T1000 (cell line): Measurements from ENCODE around the gene KCNK16.

Source experiments
- DNase-seq: peaks from one replicate; lab custom pipeline; 2025; ENCODE audit warnings: mixed read lengths; lab: John Stamatoyannopoulos, UW

Gene KCNK16

DNA sequence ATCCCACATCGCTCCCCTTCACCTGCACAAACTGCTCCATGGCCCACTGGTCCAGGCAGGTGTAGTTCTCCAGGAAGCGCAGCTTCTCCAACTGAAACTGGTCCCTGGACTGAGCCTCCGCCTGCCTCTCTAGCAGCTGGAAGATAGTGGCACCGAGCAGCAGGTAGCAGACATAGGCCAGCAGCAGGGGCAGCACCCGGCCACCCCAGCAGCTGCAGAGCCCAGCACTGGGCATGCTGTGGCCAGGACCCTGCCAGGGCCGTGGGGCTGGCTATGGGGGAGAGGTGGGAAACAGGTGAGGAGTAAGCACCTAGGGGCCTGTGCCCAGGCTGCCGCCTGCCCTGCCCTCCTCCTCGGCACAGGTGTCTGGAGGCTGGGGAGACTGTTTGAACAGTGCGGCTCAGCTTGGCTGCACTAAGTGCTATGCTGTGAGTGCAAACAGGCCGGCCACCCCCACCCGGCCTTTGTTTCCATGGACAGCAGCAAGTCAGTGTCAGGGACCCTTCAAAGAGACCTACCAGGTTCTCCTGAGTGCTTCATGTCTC, at the start of gene KCNK16:
TSS of gene KCNK16 (minus strand) at position 397 of the 545 bp plus-strand sequence. CDS start at position 235, 162 bp downstream.
- no peak for DNase-seq

DNA sequence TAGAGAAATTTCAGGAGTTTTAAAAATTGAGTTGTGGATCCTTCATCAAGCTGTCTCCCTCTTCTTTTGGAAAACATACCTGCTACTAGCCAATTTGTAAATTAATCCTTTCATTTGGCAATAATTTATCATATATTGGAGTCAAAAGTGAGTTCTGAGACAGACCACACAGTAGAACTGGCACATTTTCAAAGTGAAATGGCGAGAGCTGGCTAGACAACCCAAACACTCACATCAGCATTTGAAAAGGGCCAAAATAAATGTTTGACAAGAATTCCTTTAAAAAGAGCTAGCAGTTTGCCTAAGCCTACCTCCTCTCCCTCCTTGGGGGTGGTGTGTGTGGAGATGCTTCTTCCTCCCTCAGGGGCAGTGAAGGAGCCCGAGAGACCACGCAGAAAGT, 47.9 kb upstream of the KCNK16 start:
- no peak for DNase-seq

DNA sequence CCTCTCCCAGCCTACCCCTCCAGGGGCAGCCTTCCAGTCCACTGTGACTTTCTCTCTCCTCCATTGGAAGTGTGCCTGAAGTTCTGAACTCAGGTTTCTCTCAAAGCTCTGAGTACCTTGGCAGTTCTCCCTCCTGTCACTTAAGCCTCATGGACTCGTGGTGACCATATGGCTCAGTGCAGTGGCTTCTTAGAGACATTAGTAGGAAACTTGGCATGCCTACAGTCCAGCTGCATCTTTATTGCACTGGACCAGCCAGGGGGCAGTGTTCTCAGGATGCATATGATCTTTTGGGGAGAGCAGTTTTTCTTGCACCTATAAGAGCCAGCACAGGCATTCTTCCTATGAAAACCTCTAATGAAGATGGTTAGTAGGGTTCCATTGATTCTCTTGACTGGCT, 47.5 kb upstream of the KCNK16 start:
- no peak for DNase-seq

DNA sequence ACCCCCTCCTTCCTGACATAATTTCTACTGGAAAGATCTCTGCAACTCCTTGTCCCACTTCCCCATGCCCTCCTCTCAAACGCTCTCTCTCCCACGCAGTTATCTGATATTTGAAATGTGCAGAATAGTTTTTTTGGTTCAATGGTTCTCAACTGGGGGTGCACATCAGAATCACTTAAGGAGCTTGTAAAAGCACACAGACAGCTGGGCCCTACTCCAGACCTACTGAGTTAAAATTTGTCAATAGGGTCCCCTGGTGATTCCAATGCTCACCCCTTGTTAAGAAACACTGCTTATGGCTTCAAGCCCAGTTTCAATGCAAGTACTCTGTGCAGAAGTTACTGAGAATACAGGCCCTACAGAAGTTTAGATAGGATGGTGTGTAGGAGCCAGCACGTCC, 45.2 kb upstream of the KCNK16 start:
- DNase-seq, result no peak

DNA sequence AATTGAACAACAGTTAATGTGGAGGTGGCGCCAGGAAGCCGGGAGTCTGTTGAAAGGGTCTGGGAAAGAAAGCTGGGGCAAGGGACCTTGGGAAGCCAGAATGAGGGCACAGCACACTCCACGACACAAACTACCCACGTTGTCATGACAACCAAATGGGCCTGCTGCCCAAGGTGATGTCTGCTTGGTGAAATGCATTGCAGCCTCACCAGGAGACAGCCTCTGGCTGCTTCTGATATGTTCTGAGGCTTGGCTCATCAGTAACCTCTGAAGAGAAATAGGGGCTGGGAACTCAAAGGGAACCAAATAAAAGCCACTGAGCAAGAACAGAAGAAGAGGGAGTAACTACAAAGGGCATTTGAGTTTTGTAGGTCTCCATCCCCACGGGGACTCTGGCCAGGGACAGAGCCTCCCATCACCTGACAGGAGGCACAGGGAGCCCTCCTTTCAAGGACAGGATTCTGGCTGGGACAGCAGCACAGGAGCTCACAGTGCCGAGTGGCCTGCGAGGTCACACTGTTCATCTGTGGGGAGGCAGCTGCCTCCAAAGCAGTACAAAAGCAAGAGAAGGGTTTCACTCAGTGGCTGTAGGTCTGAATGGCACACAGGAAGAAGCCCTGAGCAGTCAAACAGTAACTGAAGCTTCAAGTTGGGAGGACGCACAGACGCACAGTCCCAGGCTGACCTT, 44.6 kb upstream of the KCNK16 start:
- DNase-seq, result no peak

DNA sequence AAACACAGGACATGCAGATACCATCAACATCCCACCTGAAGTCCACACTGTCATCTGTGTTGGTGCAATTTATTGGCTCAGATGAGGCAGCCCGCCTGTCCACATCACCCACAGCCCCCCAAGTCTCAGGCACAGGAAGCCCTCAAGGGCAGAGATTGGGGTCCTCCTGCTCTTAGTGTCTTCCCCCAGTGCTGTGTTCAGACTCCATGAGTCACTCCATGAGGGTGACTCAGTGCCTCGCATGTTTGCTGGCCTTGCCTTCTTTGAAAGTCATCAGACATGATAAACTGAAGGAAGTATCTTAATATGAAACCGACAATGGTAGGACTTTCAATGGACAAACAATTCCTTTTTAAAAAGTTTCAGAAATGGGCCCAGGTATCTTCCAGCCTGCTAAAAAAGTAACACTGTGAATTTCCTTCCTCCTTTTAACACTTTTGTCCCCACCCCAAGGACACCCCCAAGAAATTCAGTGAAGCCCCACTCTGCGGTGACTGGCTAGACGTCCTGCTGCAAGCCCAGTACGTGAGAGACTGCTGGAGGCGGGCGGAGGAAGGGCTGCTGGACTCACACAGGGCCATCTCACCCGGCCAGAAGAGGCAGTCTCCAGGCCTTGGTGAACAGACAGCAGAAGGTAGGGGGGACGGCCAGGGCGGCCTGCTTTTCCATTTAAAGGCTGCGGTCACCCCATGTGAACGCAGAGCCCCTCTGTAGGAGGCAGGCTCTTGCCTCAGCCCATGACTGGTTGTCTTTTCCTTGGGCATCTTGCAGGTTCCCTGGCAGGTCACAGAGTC, 43.0 kb upstream of the KCNK16 start:
- peak; percentile 25 for DNase-seq

DNA sequence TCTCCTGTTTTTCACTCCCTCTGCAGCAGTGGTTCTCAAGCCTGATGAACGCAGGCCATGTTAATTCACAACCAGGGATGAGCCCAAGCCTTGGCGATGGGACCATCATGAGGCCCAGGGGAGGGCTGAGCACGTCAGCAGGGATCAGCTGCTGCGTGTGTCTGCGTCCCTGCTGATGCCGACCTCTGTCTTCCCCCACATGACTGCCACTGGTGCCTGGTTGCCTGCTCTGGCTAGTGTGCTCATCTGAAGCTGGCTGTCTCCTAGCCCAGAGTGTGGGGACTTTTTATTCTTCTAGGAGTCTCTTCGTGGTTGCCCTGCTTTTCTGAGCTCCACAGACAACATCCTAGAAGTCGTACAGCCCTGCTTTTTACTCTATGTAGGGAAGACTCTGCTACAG, 40.8 kb upstream of the KCNK16 start:
- no peak for DNase-seq

DNA sequence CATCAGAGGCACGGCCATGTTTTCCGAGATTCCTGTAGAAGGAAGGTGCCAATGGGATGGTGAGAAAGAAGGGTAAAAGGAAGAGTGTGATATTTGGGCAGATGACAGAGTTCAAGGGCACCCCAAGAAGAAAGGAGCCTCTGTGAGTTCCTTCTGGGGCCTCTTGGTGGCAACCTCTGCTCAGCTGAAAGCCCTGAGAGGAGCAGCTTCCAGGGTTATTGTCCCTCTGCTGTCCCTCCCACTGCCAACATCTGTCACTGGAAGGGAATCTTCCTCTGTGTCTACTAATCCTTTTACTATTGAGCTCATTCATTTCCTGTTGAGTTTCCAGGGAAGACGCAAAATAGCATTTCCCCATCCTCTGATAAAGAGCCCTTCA, 40.0 kb upstream of the KCNK16 start:
- DNase-seq, result no peak

DNA sequence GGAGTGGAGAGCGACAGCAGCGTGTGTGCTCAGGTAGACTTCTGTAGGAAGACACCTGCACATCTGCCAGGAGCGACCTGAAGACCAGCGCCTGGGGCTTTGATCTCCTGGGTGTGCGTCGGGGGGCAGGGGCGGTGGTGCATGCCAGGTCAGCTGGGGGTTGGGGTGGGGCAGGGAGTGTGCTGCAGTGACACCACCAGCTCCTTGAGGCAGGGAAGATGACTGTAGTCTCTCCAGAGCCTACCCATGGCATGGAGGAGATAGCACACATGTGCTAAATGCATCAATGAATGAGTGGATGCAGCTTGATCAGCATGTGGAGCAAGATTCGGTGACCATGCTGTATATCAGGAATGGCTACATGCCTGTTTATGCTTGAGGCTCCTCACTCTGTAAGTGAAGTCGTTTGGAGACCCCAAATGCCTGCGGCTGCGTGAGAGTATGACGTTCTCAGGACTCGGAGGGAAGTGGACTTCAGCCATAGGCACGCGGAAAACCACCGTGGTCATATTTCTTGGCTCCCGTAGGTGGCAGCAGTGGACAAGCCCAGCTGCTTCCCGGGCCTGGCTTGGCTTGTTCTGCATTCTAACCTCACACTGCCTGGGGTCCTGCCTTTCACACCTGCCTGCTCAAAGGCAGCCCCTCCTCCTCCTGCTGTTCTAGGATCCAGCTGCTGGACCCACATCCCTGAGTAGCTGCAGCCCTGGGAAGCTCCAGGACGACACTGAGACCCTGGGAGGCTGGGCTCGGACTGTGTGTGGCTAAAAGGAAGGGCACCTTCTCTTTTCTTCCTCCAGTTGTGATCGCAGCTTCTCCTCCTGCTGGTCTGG, 39.4 kb upstream of the KCNK16 start:
- peak; percentile 41 for DNase-seq

DNA sequence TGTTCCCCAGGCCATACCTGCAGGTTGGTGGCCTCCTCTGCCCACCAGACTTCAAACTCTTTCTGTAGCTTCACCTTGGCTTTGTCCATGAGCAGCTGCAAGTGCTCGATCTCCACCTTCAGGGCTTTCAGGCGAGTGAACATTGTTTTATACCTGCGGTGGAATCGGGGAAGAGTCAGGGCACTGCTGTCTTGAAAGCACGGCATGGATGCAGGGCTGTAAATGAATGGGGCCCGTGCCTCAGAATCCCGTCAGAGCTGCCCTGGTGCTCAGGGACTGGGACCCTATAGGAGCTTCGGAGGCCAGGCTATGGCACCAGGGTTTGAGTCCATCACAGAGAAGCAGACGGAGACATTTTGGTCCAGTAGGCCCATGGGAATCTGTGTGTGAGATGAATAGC, 37.9 kb upstream of the KCNK16 start:
- DNase-seq, result no peak

DNA sequence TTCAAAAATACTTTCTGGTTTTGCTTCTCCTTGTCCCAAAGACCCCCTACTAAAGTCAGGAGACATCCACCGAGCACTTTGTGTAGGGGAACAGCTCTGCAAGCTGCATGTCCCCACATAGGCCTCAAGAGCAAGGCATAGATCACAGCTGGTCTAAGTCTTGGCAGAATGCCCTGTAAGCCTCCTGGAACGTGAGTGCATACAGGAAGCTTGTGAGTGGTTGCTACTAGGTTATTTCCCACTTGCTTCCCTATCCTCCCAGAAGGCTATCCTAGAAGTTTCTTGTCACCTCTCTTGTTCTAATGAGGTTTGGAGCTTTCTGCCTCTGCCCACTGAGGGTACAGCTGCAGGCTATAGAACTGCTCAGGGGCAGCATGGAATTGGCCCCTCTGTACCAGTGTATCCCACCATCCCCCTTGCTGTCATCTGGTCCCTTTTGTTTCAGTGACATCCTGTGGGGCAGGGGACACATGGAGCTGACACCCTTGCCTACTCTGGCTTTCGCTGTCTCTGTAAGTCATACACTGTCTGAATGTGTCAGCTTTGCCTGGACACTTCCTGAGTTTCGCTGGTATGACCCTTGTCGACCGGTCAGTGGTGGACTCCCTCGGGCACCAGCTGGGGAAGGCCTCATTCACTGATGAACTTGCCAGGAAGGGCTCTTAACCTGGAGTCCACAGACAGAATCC, 35.6 kb upstream of the KCNK16 start:
- DNase-seq, result no peak

DNA sequence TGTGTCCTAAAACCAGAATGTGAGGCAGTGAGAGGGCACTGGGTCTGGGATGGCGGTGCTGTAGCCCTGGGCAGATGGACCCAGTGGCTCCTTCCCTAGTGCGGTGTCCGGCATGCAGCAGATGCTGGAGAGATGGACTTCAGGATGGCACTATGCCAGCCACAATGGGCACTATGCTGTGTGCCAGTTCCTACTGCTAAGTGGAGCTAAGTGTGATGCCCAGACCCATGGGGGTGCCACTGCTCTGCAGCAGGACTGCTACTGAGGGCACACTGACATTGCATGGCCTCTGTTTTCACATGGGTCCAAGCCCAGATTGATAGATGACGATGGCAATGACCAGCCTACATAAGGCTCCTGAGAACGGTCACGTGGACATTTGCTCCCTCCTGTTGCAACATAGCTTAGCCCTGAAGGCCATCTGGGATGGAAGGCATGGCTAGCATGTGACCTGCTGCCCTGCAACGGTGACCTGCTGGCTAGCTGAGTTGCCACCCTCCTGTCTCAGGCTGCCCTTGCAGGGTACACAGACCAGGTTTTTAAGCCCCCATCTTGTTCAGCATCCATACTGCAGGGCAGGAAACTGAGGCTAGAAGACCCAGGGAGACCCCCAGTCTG, 31.3 kb upstream of the KCNK16 start:
- DNase-seq, result no peak

DNA sequence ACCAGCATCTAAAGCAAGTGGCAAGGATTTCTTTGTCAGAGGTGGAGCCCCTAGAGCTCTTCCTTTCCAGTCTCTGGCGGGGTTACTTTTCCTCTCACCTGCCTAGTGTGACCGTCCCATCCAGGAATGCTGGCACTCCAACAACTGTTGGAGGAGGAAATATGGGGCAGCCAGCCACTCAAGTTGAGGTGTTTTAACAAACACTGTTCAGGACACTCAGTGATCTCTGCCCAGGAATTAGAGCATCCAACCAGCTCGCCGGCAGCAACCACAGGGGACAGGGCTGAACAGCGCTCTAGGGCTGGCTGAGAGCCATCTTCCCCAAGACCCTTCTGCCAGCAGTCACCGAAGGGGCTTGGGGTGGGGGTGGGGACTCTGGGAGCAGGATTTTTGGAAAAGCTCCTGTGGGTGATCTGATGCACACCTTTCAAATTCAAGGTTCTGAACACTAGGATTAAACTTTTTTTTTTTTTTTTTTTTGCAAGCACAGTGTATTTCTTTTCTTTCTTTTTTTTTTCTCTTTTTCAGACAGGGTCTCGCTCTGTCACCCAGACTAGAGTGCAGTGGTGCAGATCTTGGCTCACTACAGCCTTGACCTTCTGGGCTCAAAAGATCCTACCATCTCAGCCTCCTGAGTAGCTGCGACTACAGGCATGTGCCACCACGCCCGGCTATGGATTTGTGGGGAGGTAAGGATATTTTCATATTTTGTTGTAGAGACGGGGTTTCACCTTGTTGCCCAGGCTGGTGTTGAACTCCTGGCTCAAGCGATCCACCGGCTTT, 28.4 kb upstream of the KCNK16 start:
- DNase-seq, result no peak

DNA sequence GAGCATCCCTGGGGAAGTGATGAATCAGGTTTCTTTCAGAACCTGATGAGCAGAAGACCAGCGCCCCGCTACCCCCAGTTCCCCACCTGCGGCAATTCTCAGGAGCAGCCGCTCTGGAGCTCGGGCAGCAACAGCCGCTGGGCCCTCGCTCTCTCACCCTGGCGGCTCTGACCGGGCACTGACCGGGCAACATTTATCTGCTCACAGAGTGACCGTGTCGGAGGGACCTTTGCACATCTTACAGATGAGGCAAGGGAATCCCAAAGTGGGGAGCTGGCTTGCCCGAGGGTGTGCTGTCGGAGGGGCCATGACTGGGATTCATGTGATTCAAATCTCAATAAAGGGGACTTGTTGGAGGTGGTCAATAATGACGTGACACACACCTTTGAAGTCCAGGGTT, 26.2 kb upstream of the KCNK16 start:
- no peak for DNase-seq

DNA sequence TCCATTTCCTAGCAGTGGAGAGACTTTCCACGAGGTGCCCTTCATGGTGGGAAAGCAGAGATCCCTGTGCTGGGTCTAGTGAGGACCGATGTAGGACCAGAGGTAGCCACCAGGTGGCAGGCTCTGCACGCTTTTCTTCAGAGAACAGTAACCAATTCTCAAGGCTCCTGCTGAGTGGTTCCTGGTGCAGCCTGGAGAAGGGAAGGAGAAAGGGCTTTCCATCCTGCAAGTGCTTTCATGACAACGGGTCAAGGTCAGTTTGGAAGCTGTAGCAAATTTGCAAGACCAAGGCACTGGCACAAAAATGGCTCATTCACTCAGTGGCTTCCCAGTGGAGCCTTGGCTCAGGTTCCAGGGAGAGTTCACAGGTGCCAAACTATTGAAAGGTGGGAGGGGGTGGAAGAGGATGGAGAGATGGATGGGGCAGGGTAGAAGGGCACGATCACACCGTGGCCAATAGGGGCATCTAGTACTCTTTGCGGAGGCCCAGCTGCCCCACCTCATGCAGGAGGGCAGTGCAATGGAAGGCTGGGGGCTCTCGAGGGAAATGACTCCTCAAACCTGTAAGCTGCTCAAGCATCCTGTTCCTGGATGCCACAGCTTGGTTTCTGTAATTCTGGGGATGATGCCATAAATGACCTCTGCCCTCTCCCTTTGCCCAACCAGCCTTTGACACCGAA, 25.5 kb upstream of the KCNK16 start:
- DNase-seq, result peak; percentile 39

DNA sequence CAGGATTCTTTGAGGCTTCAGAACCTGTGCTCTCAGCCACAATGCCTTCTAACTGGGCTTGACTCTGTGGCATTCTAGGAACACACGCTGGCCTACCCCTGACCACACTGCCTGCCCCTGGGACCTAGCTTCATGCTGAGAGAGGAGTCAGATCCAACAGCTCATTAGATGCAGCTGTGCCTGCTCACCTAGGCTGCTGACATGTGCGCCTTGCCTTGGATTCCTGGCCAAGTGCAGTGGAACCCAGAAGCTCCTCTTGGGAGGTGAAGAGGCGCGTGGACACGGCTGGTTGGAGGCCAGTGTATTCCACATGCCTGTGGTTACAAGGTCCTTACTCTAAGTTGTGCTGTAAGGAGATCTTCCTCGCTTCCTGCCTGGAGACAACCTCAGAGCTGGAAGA, 24.7 kb upstream of the KCNK16 start:
- no peak for DNase-seq

DNA sequence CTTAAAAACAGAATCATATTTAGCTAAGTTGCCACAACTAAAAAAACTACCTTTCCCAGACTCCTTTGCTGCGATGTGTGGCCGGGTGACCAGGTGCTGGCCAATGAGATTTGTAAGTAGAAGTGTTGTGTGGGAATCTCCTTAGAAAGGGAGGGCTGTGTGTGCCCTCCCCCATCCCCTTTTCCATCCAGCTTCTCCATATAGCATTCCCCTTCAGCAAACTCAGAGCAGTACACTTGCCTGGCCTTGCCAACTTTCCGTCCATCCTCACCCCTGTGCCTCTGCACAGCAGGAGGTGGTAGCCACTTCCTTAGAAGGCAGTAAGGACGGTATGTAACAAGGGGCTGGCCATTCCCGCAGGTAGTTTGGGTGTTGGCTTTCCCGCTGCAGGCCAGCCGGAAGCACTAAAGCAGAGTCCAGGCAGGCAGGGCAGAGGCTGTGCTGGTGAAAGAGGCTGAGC, 22.3 kb upstream of the KCNK16 start:
- no peak for DNase-seq

DNA sequence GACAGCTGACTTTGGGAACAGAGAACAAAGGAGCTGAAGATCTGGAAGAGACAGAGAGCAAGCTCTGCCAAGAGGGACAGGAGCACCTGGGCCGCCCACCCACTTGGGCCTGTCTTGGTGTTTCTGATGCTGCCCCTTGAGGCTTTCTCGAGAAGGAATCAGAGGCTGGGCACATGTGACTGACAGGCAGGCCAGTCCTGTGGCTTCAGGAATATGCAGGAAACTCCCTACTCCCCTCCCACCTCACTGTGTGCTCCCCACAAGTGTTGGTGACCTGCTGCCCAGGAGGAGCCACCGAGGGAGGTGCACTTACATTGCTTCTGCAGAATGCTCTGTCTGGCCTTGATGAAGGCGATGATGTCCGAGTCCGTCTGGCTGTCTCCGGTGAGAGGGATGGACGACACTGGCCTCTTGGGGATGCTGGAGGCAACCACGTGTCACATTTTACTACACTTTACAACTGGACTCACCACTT, 20.9 kb upstream of the KCNK16 start:
- no peak for DNase-seq

DNA sequence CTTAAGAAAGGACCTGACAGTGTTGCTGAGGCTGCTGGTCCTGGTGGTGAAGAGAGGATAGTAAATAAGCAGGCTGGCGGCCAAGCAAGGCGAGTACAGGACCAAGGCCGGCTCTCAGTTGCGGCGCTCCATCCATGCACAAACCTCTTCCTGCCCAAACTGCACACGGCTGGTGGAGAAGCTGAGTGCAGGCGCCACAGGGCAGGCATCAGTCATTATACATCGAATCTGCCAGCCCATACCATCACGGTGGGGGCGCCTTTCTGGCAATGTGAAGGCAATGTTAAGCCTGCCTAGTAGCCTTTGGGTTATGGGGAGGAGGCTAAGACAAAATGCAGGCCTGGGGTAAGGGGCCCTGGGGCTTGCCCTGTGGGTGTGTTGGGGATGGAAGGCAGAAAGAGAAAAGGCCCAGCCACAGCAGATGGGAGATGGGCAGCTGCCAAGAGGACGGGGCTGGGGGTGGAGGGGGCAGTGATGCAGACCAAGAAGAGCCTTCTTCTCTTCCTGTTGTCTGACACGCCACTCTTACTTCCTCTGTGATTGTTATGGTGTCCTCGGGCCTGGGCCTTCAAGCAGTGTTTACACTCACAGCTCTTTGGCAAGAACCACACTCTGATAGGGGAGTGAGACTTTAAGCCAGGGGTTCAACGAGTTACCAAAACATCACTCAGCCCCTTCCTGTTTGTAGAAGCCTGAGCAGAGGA, 20.3 kb upstream of the KCNK16 start:
- DNase-seq, result no peak
